GM12872 (cell line): ENCODE measurements around the gene SSH2.

Experiments
- TF ChIP-seq, protein P1 (sequence below): IDR thresholded peaks from 3 replicates; pipeline ENCODE4 v1.5.1; 2011; ENCODE audit warnings: low read depth, mild to moderate bottlenecking, low read length, moderate library complexity; ENCODE audit not compliant: insufficient read depth

Gene SSH2

GRCh38 chr17:29595107-29595942, 334.7 kb downstream of the SSH2 start:
- TF ChIP-seq, protein P1, sequence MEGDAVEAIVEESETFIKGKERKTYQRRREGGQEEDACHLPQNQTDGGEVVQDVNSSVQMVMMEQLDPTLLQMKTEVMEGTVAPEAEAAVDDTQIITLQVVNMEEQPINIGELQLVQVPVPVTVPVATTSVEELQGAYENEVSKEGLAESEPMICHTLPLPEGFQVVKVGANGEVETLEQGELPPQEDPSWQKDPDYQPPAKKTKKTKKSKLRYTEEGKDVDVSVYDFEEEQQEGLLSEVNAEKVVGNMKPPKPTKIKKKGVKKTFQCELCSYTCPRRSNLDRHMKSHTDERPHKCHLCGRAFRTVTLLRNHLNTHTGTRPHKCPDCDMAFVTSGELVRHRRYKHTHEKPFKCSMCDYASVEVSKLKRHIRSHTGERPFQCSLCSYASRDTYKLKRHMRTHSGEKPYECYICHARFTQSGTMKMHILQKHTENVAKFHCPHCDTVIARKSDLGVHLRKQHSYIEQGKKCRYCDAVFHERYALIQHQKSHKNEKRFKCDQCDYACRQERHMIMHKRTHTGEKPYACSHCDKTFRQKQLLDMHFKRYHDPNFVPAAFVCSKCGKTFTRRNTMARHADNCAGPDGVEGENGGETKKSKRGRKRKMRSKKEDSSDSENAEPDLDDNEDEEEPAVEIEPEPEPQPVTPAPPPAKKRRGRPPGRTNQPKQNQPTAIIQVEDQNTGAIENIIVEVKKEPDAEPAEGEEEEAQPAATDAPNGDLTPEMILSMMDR: no peak

- TF ChIP-seq, protein P1: no peak
Measured at GRCh38 chr17:29594519-29595090, 335.4 kb downstream of the SSH2 start.

- TF ChIP-seq, protein P1: peak; percentile 39; the same call in 1 of the 3 replicates
Measured at GRCh38 chr17:29593591-29594518, 336.2 kb downstream of the SSH2 start.

GRCh38 chr17:29592850-29593551, 337.0 kb downstream of the SSH2 start, which contains the start of gene ANKRD13B:
Gene ANKRD13B, plus strand, starts transcription at chr17:29593132. Its CDS starts 490 bp downstream, at chr17:29593622.
- TF ChIP-seq, protein P1: no peak

DNA sequence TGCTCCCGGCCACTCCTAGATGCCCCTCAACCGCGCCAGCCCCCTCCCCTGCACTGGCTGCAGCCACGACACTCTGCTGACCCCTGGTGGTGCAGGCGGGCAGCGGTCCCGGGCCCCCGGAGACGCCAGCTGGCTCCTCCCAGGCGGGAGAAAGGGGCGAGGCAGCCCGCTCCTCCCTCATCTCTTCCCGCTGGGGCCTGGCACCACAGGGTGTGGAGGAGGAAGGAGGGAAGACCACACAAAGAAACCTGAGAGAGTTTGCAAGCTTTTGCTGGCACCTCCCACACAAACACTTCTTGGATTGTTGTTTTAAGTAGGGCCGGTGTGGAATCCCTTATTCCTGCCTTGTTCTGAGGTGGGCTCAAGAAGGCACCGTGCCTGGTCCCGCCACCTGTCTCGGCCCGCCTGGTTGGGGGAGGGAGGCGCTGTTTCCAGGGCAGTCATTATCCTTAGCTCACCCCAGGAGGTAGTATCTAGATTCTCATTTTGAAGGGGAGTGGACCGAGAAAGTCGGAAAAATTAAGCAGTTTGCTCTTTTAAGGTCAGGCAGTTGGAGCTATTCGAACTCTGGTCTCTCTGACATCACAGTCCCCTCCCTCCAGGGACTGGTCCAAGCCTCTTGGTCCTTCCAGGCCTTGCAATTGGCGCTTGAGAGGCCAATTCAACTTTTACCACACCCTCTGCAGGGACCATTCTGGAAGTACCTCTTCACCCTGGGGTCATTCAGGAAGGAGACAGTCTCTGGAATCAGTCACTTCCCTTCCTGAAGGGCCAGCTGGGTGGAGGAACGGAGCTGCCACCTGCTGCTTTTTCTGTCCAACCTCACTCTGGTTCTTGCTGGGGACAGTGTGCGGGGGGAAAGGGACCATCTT, 338.1 kb downstream of the SSH2 start:
- TF ChIP-seq, protein P1: peak; percentile 94

GRCh38 chr17:29591146-29591736, 338.8 kb downstream of the SSH2 start:
- TF ChIP-seq, protein P1: no peak
